ENCODE results near the gene ZNF362.

- TF ChIP-seq, protein P1, sequence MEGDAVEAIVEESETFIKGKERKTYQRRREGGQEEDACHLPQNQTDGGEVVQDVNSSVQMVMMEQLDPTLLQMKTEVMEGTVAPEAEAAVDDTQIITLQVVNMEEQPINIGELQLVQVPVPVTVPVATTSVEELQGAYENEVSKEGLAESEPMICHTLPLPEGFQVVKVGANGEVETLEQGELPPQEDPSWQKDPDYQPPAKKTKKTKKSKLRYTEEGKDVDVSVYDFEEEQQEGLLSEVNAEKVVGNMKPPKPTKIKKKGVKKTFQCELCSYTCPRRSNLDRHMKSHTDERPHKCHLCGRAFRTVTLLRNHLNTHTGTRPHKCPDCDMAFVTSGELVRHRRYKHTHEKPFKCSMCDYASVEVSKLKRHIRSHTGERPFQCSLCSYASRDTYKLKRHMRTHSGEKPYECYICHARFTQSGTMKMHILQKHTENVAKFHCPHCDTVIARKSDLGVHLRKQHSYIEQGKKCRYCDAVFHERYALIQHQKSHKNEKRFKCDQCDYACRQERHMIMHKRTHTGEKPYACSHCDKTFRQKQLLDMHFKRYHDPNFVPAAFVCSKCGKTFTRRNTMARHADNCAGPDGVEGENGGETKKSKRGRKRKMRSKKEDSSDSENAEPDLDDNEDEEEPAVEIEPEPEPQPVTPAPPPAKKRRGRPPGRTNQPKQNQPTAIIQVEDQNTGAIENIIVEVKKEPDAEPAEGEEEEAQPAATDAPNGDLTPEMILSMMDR (IDR thresholded peaks at IDR 0.05) = no peak
- TF ChIP-seq POLR2A (IDR thresholded peaks at IDR 0.05) = no peak
These were observed 56.1 kb downstream of the ZNF362 start for GRCh38 chr1:33312413-33312749.
